Endothelial cell (in vitro differentiated cells): Measurements from ENCODE around the gene MAGI3. TPM values are rescaled to one million over a fixed set of nuclear protein-coding genes. Genes with fewer than 3 reads are reported as not detected.
"Not testable (repeated sequence)": the region's sequence is repeated elsewhere in the genome, so short reads cannot be mapped to it uniquely, and the experiment has no call there.

Experiments
- DNase-seq: peaks from one replicate; pipeline ENCODE4 v3.0.0; 2021; ENCODE audit warnings: low spot score
- H3K27ac Mint-ChIP-seq: one replicate; pipeline ENCODE4 v1.8.0; 2021; ENCODE audit warnings: mixed read lengths, inconsistent platforms; ENCODE audit not compliant: unreplicated experiment
- H3K27me3 Mint-ChIP-seq: one replicate; pipeline ENCODE4 v1.8.0; 2021; ENCODE audit warnings: mild to moderate bottlenecking, moderate library complexity, mixed read lengths, inconsistent platforms; ENCODE audit not compliant: unreplicated experiment
- H3K36me3 Mint-ChIP-seq: one replicate; pipeline ENCODE4 v1.8.0; 2021; ENCODE audit warnings: mild to moderate bottlenecking, low read depth, mixed read lengths, inconsistent platforms; ENCODE audit not compliant: unreplicated experiment
- H3K4me1 Mint-ChIP-seq: one replicate; pipeline ENCODE4 v1.8.0; 2021; ENCODE audit warnings: mild to moderate bottlenecking, mixed read lengths, inconsistent platforms; ENCODE audit not compliant: unreplicated experiment
- H3K4me3 Mint-ChIP-seq: one replicate; pipeline ENCODE4 v1.8.0; 2021; ENCODE audit warnings: mild to moderate bottlenecking, mixed read lengths, inconsistent platforms; ENCODE audit not compliant: unreplicated experiment
- H3K9me3 Mint-ChIP-seq: one replicate; pipeline ENCODE4 v1.8.0; 2021; ENCODE audit warnings: mixed read lengths, inconsistent platforms; ENCODE audit not compliant: unreplicated experiment
- CTCF ChIP-seq: fragments of 200-600 bp; sonication (generic); IDR thresholded peaks from one replicate; pipeline ENCODE4 v1.5.0; 2021; ENCODE audit warnings: antibody characterized with exemption; ENCODE audit not compliant: unreplicated experiment
- total RNA-seq: library from RNA; stranded (reverse); fragmentation: NEBNext Ultra II Directional; extraction: Animal tissue kit (Norgen Biotek cat#: 25700); gene quantifications from one replicate; pipeline ENCODE4 v1.2.1, GENCODE V29; 2021; ENCODE audit not compliant: unreplicated experiment

The MAGI3 gene
- total RNA-seq, 1 donor from 2014 or later, result 18.9 TPM

- Mint-ChIP-seq H3K4me3 (no peak overlapping the region), H3K9me3 (no peaks in the 10 kb centered on the region), H3K4me1 (peaks cover 8% of the 10 kb centered on the region), H3K36me3 (no peaks in the 10 kb centered on the region), H3K27me3 (no peaks in the 10 kb centered on the region), H3K27ac (no peak overlapping the region)
- DNase-seq, result no peak
- TF ChIP-seq CTCF, result no peak
Observed at GRCh38 chr1:113453771-113454083, 63.4 kb downstream of the MAGI3 start.

- TF ChIP-seq CTCF, result no peak
- Mint-ChIP-seq H3K9me3 (no peaks in the 10 kb centered on the region), H3K4me3 (no peak overlapping the region), H3K4me1 (peaks cover 8% of the 10 kb centered on the region), H3K36me3 (no peaks in the 10 kb centered on the region), H3K27ac (no peak overlapping the region), H3K27me3 (no peaks in the 10 kb centered on the region)
- DNase-seq, result no peak
Observed at GRCh38 chr1:113455374-113455773, 65.1 kb downstream of the MAGI3 start.

- no peak for TF ChIP-seq CTCF
- Mint-ChIP-seq H3K4me3 (no peak overlapping the region), H3K4me1 (peaks cover 2% of the 10 kb centered on the region), H3K36me3 (no peaks in the 10 kb centered on the region), H3K9me3 (no peaks in the 10 kb centered on the region), H3K27ac (no peak overlapping the region), H3K27me3 (peaks cover 1% of the 10 kb centered on the region)
- DNase-seq, result no peak
Observed at GRCh38 chr1:113456967-113457366, 66.7 kb downstream of the MAGI3 start.

- DNase-seq, result no peak
- Mint-ChIP-seq H3K36me3 (no peaks in the 10 kb centered on the region), H3K9me3 (no peaks in the 10 kb centered on the region), H3K27ac (no peak overlapping the region), H3K4me1 (no peaks in the 10 kb centered on the region), H3K4me3 (no peak overlapping the region), H3K27me3 (peaks cover 1% of the 10 kb centered on the region)
- no peak for TF ChIP-seq CTCF
Observed at GRCh38 chr1:113459279-113459678, 69.0 kb downstream of the MAGI3 start.

GRCh38 chr1:113467991-113468390 lies 77.7 kb downstream of the MAGI3 start:
- H3K9me3 Mint-ChIP-seq, result no peaks in the 10 kb centered on the region
- H3K4me1 Mint-ChIP-seq, result no peaks in the 10 kb centered on the region
- TF ChIP-seq CTCF, result no peak
- H3K36me3 Mint-ChIP-seq, result peaks cover 3% of the 10 kb centered on the region
- H3K27ac Mint-ChIP-seq, result no peak overlapping the region
- H3K27me3 Mint-ChIP-seq, result no peaks in the 10 kb centered on the region
- DNase-seq, result no peak
- no peak overlapping the region for H3K4me3 Mint-ChIP-seq

GRCh38 chr1:113478427-113479195 lies 88.3 kb downstream of the MAGI3 start:
- DNase-seq, H3K4me1 Mint-ChIP-seq, H3K9me3 Mint-ChIP-seq, H3K27ac Mint-ChIP-seq, H3K4me3 Mint-ChIP-seq, H3K27me3 Mint-ChIP-seq: not testable (repeated sequence)
- peaks cover 16% of the 10 kb centered on the region for H3K36me3 Mint-ChIP-seq
